Measurements from ENCODE around the gene TMEM250. TPM values are rescaled to one million over a fixed set of nuclear protein-coding genes. Genes with fewer than 3 reads are reported as not detected.
A peak's percentile ranks its signal among the peaks of the same experiment; 100 is the strongest.

The TMEM250 gene
- polyA plus RNA-seq (2013), result 14.0 TPM

DNA sequence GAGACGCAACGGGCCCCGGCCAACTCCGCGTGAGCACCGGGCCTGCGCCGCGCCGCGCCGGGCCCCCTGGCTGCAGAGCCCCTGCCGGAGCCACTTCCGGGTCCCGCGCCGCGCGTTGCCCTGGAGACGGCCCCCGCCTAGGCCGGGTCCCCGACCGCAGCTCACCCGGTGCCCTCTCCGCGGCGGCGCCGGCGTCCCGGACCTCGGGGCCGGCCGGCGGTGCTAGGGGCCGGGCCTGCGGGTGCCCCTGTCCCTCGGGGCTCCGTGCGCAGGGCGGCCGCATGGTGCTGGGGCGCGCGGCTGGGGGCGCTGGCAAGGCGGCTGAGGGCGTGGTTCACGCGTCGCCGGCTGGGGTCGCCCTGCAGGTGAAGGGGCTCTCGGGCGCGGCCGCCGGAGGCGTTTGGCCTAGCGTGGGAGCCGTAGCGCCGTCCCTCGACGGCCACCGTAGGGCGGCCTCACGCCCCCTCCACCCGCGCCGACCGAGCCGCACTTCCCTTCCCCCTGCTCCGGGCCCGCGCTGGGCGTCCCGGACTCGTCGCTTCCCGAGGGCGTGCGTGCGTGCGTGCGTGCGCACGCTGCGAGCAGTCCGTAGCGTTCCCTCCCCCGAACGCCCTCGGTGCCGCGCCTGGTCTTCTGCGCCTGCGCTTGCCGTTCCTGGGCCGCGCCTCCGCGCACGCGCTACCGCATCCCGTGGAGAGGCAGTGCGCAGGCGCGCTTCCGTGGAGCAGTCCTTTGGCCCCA, at the start of gene TMEM250:
TMEM250 (minus strand) TSS at position 556 of the 741 bp plus-strand sequence. CDS start 1,975 bp downstream, outside the sequence.
- peak within 1 kb of the TSS; percentile 54 to 81 for H3K27ac ChIP-seq (ENCODE audit: insufficient read depth in 1 of 2, low read depth in 1 of 2, low read length in 2 of 2, poor library complexity in 1 of 2, severe bottlenecking in 2 of 2)
- no peaks in the 10 kb centered on the region for H3K27me3 ChIP-seq (replicated peaks in 2 of 5; ENCODE audit: control insufficient read depth in 4 of 5, insufficient read depth in 5 of 5, low read length in 4 of 5)
- peak within 1 kb of the TSS; percentile 57 to 80 (median 77) for H3K4me3 ChIP-seq (ENCODE audit: control insufficient read depth in 1 of 7, extremely low read depth in 1 of 7, insufficient read depth in 4 of 7, low read depth in 2 of 7, low read length in 6 of 7)
- H3K36me3 ChIP-seq (ENCODE audit: control insufficient read depth in 4 of 4, insufficient read depth in 4 of 4, low read length in 3 of 4), result peaks cover 0 to 26% (median 20%) of the 10 kb centered on the region in 4 experiments
- H3K4me1 ChIP-seq (ENCODE audit: control extremely low read depth in 1 of 4, control insufficient read depth in 4 of 4, insufficient read depth in 4 of 4, low read length in 3 of 4), result peaks cover 0 to 34% (median 31%) of the 10 kb centered on the region in 4 experiments
- ChIA-PET CTCF (interaction anchor here (1.0 to 1.7 kb wide), 5 partner anchors 9 to 151 kb away, joined by 3 to 10 read pairs (median 6); no protein-coding TSS in a partner anchor), POLR2A (interaction anchor here (0.6 to 1.7 kb wide), 3 partner anchors 9 to 200 kb away, joined by 4 to 9 read pairs (median 4); no protein-coding TSS in a partner anchor)
- 0% methylated on average over 107 of the region's 112 CpGs for WGBS (ENCODE audit: insufficient coverage)
- no peaks in the 10 kb centered on the region for H3K9me3 ChIP-seq (ENCODE audit: control extremely low read depth in 1 of 5, control insufficient read depth in 4 of 5, insufficient read depth in 2 of 5, low read depth in 1 of 5, low read length in 4 of 5)
- peak; percentile 96 to 98 (median 97) for DNase-seq

DNA sequence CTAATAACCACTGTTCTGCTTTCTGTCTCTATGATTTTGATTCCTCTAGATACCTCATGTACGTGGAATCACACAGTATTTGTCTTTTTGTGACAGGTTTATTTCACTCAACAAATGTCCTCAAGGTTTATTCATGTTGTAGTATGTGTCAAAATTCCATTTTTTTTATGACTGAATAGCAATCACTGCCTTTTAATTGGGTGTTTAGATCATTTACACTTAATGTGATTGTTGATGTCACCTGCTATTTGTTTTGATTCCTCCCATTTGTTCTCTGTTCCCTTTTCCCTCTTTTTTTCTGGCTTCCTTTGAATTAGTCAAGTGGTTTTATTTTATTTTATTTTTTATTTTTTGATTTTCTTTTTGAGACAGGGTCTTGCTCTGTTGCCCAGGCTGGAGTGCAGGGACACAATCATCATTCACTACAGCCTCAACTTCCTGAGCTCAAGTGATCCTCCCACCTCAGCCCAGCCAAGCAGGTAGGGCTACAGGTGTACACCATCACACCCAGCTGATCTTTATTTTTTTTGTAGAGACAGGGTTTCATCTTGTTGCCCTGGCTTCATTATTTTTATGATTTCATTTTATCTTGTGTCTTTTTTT, 44.7 kb upstream of the TMEM250 start:
- POLR2A ChIA-PET, result no interaction called here
- Histone ChIP-seq H3K36me3 (ENCODE audit: control insufficient read depth in 4 of 4, insufficient read depth in 4 of 4, low read length in 3 of 4) (no peaks in the 10 kb centered on the region), H3K4me1 (ENCODE audit: control extremely low read depth in 1 of 4, control insufficient read depth in 4 of 4, insufficient read depth in 4 of 4, low read length in 3 of 4) (no peaks in the 10 kb centered on the region), H3K9me3 (ENCODE audit: control extremely low read depth in 1 of 5, control insufficient read depth in 4 of 5, insufficient read depth in 2 of 5, low read depth in 1 of 5, low read length in 4 of 5) (no peaks in the 10 kb centered on the region), H3K27ac (ENCODE audit: insufficient read depth in 1 of 2, low read depth in 1 of 2, low read length in 2 of 2, poor library complexity in 1 of 2, severe bottlenecking in 2 of 2) (no peak overlapping the region), H3K4me3 (ENCODE audit: control insufficient read depth in 1 of 7, extremely low read depth in 1 of 7, insufficient read depth in 4 of 7, low read depth in 2 of 7, low read length in 6 of 7) (no peak overlapping the region), H3K27me3 (replicated peaks in 2 of 5; ENCODE audit: control insufficient read depth in 4 of 5, insufficient read depth in 5 of 5, low read length in 4 of 5) (peaks cover 0 to 4% (median 0%) of the 10 kb centered on the region in 5 experiments)
- DNase-seq, result no peak
- no CpG with 5 or more reads among the region's 1 CpG for WGBS (ENCODE audit: insufficient coverage)
- CTCF ChIA-PET, result no interaction called here

- Histone ChIP-seq H3K9me3 (ENCODE audit: control extremely low read depth in 1 of 5, control insufficient read depth in 4 of 5, insufficient read depth in 2 of 5, low read depth in 1 of 5, low read length in 4 of 5) (no peaks in the 10 kb centered on the region), H3K4me3 (ENCODE audit: control insufficient read depth in 1 of 7, extremely low read depth in 1 of 7, insufficient read depth in 4 of 7, low read depth in 2 of 7, low read length in 6 of 7) (no peak overlapping the region), H3K27ac (ENCODE audit: insufficient read depth in 1 of 2, low read depth in 1 of 2, low read length in 2 of 2, poor library complexity in 1 of 2, severe bottlenecking in 2 of 2) (no peak overlapping the region), H3K27me3 (replicated peaks in 2 of 5; ENCODE audit: control insufficient read depth in 4 of 5, insufficient read depth in 5 of 5, low read length in 4 of 5) (peaks cover 0 to 11% (median 0%) of the 10 kb centered on the region in 5 experiments), H3K4me1 (ENCODE audit: control extremely low read depth in 1 of 4, control insufficient read depth in 4 of 4, insufficient read depth in 4 of 4, low read length in 3 of 4) (peaks cover 0 to 5% (median 2%) of the 10 kb centered on the region in 4 experiments), H3K36me3 (ENCODE audit: control insufficient read depth in 4 of 4, insufficient read depth in 4 of 4, low read length in 3 of 4) (no peaks in the 10 kb centered on the region)
- no peak for DNase-seq
- WGBS (ENCODE audit: insufficient coverage), result 92% methylated on average over 3 of the region's 10 CpGs
- POLR2A ChIA-PET, result no interaction called here
- CTCF ChIA-PET, result no interaction called here
Measured at GRCh38 chr9:136160995-136161610, 42.4 kb upstream of the TMEM250 start.

- POLR2A ChIA-PET, result no interaction called here
- H3K4me3 ChIP-seq (ENCODE audit: control insufficient read depth in 1 of 7, extremely low read depth in 1 of 7, insufficient read depth in 4 of 7, low read depth in 2 of 7, low read length in 6 of 7), result no peak overlapping the region
- 98% methylated on average over 8 of the region's 12 CpGs for WGBS (ENCODE audit: insufficient coverage)
- DNase-seq, result no peak
- H3K36me3 ChIP-seq (ENCODE audit: control insufficient read depth in 4 of 4, insufficient read depth in 4 of 4, low read length in 3 of 4), result no peaks in the 10 kb centered on the region
- no peak overlapping the region for H3K27ac ChIP-seq (ENCODE audit: insufficient read depth in 1 of 2, low read depth in 1 of 2, low read length in 2 of 2, poor library complexity in 1 of 2, severe bottlenecking in 2 of 2)
- H3K27me3 ChIP-seq (replicated peaks in 2 of 5; ENCODE audit: control insufficient read depth in 4 of 5, insufficient read depth in 5 of 5, low read length in 4 of 5), result peaks cover 0 to 12% (median 2%) of the 10 kb centered on the region in 5 experiments
- CTCF ChIA-PET, result no interaction called here
- no peaks in the 10 kb centered on the region for H3K9me3 ChIP-seq (ENCODE audit: control extremely low read depth in 1 of 5, control insufficient read depth in 4 of 5, insufficient read depth in 2 of 5, low read depth in 1 of 5, low read length in 4 of 5)
- peaks cover 0 to 5% (median 2%) of the 10 kb centered on the region in 4 experiments for H3K4me1 ChIP-seq (ENCODE audit: control extremely low read depth in 1 of 4, control insufficient read depth in 4 of 4, insufficient read depth in 4 of 4, low read length in 3 of 4)
Measured at GRCh38 chr9:136160381-136160841, 41.7 kb upstream of the TMEM250 start.

- H3K4me3 ChIP-seq (ENCODE audit: control insufficient read depth in 1 of 7, extremely low read depth in 1 of 7, insufficient read depth in 4 of 7, low read depth in 2 of 7, low read length in 6 of 7), result no peak overlapping the region
- peaks cover 0 to 5% (median 2%) of the 10 kb centered on the region in 4 experiments for H3K4me1 ChIP-seq (ENCODE audit: control extremely low read depth in 1 of 4, control insufficient read depth in 4 of 4, insufficient read depth in 4 of 4, low read length in 3 of 4)
- POLR2A ChIA-PET, result no interaction called here
- 97% methylated on average over 15 of the region's 16 CpGs for WGBS (ENCODE audit: insufficient coverage)
- peaks cover 0 to 17% (median under 1%) of the 10 kb centered on the region in 5 experiments for H3K27me3 ChIP-seq (replicated peaks in 2 of 5; ENCODE audit: control insufficient read depth in 4 of 5, insufficient read depth in 5 of 5, low read length in 4 of 5)
- H3K9me3 ChIP-seq (ENCODE audit: control extremely low read depth in 1 of 5, control insufficient read depth in 4 of 5, insufficient read depth in 2 of 5, low read depth in 1 of 5, low read length in 4 of 5), result no peaks in the 10 kb centered on the region
- no peak overlapping the region for H3K27ac ChIP-seq (ENCODE audit: insufficient read depth in 1 of 2, low read depth in 1 of 2, low read length in 2 of 2, poor library complexity in 1 of 2, severe bottlenecking in 2 of 2)
- CTCF ChIA-PET, result interaction anchor here (1.5 kb wide), 1 partner anchor 56 kb away, joined by 3 read pairs; no protein-coding TSS in a partner anchor
- no peak for DNase-seq
- no peaks in the 10 kb centered on the region for H3K36me3 ChIP-seq (ENCODE audit: control insufficient read depth in 4 of 4, insufficient read depth in 4 of 4, low read length in 3 of 4)
Measured at GRCh38 chr9:136159851-136160250, 41.2 kb upstream of the TMEM250 start.

- DNase-seq, result peak in 2 of 3 donors; percentile 13 to 19
- POLR2A ChIA-PET, result no interaction called here
- no peaks in the 10 kb centered on the region for H3K36me3 ChIP-seq (ENCODE audit: control insufficient read depth in 4 of 4, insufficient read depth in 4 of 4, low read length in 3 of 4)
- no peak overlapping the region for H3K27ac ChIP-seq (ENCODE audit: insufficient read depth in 1 of 2, low read depth in 1 of 2, low read length in 2 of 2, poor library complexity in 1 of 2, severe bottlenecking in 2 of 2)
- peaks cover 0 to 18% (median 0%) of the 10 kb centered on the region in 5 experiments for H3K27me3 ChIP-seq (replicated peaks in 2 of 5; ENCODE audit: control insufficient read depth in 4 of 5, insufficient read depth in 5 of 5, low read length in 4 of 5)
- H3K4me3 ChIP-seq (ENCODE audit: control insufficient read depth in 1 of 7, extremely low read depth in 1 of 7, insufficient read depth in 4 of 7, low read depth in 2 of 7, low read length in 6 of 7), result no peak overlapping the region
- CTCF ChIA-PET, result interaction anchor here (0.5 to 2.1 kb wide), 6 partner anchors 11 to 189 kb away, joined by 3 to 5 read pairs (median 4); no protein-coding TSS in a partner anchor
- H3K9me3 ChIP-seq (ENCODE audit: control extremely low read depth in 1 of 5, control insufficient read depth in 4 of 5, insufficient read depth in 2 of 5, low read depth in 1 of 5, low read length in 4 of 5), result no peaks in the 10 kb centered on the region
- H3K4me1 ChIP-seq (ENCODE audit: control extremely low read depth in 1 of 4, control insufficient read depth in 4 of 4, insufficient read depth in 4 of 4, low read length in 3 of 4), result peaks cover 0 to 5% (median 2%) of the 10 kb centered on the region in 4 experiments
- 77% methylated on average over 17 of the region's 20 CpGs for WGBS (ENCODE audit: insufficient coverage)
Measured at GRCh38 chr9:136157477-136158265, 39.0 kb upstream of the TMEM250 start.
